Measurements from ENCODE around the gene UQCC2. TPM values are rescaled to one million over a fixed set of nuclear protein-coding genes. Genes with fewer than 3 reads are reported as not detected.

The UQCC2 gene
- total RNA-seq, 1 experiment from 2014 or later: 71.2 TPM

DNA sequence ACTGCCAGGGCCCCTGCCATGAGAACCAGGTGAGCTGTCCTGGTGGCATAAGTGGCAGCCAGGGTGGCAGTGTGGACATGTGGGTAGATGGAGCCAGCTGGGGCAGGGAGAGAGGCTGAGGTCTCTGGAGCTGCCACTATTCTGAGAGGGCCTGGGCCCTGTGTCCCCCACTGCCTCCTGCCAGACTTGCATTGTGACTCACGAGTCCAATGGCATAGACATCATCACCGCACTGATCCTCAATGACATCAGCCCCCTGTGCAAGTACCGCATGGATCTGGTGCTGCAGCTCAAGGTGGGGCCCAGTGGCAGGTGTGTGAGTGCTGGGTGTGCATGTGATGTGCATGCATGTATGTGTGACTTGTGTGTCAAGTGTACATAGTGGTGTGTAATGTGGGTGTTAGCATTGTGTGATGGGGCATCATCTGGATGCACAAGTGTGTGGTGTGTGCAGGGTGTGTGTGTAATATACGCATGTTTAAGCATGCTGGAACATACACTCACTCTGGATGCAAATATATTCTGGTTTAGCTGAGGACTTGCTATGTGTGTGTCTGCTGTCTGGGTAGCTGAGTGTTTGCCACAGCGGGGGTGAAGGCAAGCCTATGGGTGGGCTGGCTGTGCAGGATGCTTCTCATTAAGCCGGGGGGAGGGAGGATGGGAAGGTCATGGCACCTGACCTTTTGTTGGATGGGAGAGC is 25.1 kb downstream of the UQCC2 start:
- no peaks in the 10 kb centered on the region for H3K9me2 ChIP-seq (ENCODE audit: insufficient read depth)
- no TSS peak for BruUV-seq (replicated peaks)
- H4K20me1 ChIP-seq (ENCODE audit: insufficient read depth): 0 out of 2 replicates have a peak, but pooled peaks cover 6% of the 10 kb centered on the region
- no peaks in the 10 kb centered on the region for H3K79me2 ChIP-seq (ENCODE audit: low read depth)
- H3F3A ChIP-seq (ENCODE audit: insufficient read depth, low read depth): peaks cover under 1% of the 10 kb centered on the region; the same call in 1 of the 2 replicates
- TF ChIP-seq CTCF (conservative IDR thresholded peaks at IDR 0.05): no peak
- no peak for TF ChIP-seq EZH2 (IDR thresholded peaks at IDR 0.05; ENCODE audit: low read depth)
- H3K4me1 ChIP-seq (replicated peaks; ENCODE audit: insufficient read depth): no peaks in the 10 kb centered on the region
- H3K4me3 ChIP-seq: no peak overlapping the region
- no peaks in the 10 kb centered on the region for H3K27me3 ChIP-seq (ENCODE audit: insufficient read depth, low read depth)
- DNase-seq: no peak
- ChIA-PET CTCF (no interaction called here), POLR2A (ENCODE audit: unreplicated experiment) (no interaction called here)
- no peak overlapping the region for H2AFZ ChIP-seq
- H3K27ac ChIP-seq: no peak overlapping the region
- intact Hi-C loops (cut with micrococcal nuclease; ENCODE audit: unreplicated experiment): no loop called here
- peaks cover 18% of the 10 kb centered on the region for H3K36me3 ChIP-seq (ENCODE audit: low read depth)
- no peaks in the 10 kb centered on the region for H3K9me3 ChIP-seq (ENCODE audit: insufficient read depth, low read depth)
- no peak overlapping the region for H3K4me2 ChIP-seq

- H2AFZ ChIP-seq: no peak overlapping the region
- 0 out of 2 replicates have a peak, but pooled peaks cover 4% of the 10 kb centered on the region for H4K20me1 ChIP-seq (ENCODE audit: insufficient read depth)
- BruUV-seq (replicated peaks): no TSS peak
- H3K27me3 ChIP-seq (ENCODE audit: insufficient read depth, low read depth): no peaks in the 10 kb centered on the region
- H3K27ac ChIP-seq: no peak overlapping the region
- H3K4me2 ChIP-seq: no peak overlapping the region
- ChIA-PET POLR2A (ENCODE audit: unreplicated experiment) (no interaction called here), CTCF (no interaction called here)
- intact Hi-C loops (cut with micrococcal nuclease; ENCODE audit: unreplicated experiment): no loop called here
- H3K36me3 ChIP-seq (ENCODE audit: low read depth): peaks cover 11% of the 10 kb centered on the region
- H3K9me3 ChIP-seq (ENCODE audit: insufficient read depth, low read depth): no peaks in the 10 kb centered on the region
- TF ChIP-seq CTCF (conservative IDR thresholded peaks at IDR 0.05): no peak
- no peak overlapping the region for H3K4me3 ChIP-seq
- H3K9me2 ChIP-seq (ENCODE audit: insufficient read depth): no peaks in the 10 kb centered on the region
- no peak for DNase-seq
- no peaks in the 10 kb centered on the region for H3K79me2 ChIP-seq (ENCODE audit: low read depth)
- H3F3A ChIP-seq (ENCODE audit: insufficient read depth, low read depth): no peaks in the 10 kb centered on the region; the same call in 1 of the 2 replicates
- H3K4me1 ChIP-seq (replicated peaks; ENCODE audit: insufficient read depth): no peaks in the 10 kb centered on the region
These were observed 25.9 kb downstream of the UQCC2 start for GRCh38 chr6:33685411-33686224.

DNA sequence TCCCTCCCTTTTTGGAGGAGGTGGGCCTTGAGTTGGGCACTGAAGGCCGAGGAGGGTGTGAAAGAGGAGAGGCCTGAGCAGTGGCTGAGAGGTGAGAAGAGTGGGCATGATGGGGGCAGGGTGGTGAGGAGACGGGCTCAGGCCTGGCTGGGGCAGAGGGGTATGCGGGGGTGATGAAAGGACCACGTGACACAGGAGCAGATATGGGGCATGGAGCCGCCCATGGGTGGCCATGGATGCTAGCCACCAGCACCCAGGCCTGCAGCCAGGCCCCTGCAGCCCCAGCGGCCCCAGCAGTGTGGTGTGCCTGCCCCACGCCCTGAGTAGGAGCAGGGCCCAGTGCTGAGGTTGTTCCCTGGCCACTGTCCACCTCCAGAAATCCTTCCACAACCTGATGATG is 26.5 kb downstream of the UQCC2 start:
- Histone ChIP-seq H3K4me1 (replicated peaks; ENCODE audit: insufficient read depth) (no peaks in the 10 kb centered on the region), H3K9me2 (ENCODE audit: insufficient read depth) (no peaks in the 10 kb centered on the region), H3F3A (ENCODE audit: insufficient read depth, low read depth) (no peaks in the 10 kb centered on the region), H3K4me2 (no peak overlapping the region), H2AFZ (no peak overlapping the region), H3K27ac (no peak overlapping the region), H3K27me3 (ENCODE audit: insufficient read depth, low read depth) (no peaks in the 10 kb centered on the region), H3K36me3 (ENCODE audit: low read depth) (peaks cover 7% of the 10 kb centered on the region), H3K9me3 (ENCODE audit: insufficient read depth, low read depth) (no peaks in the 10 kb centered on the region), H3K4me3 (no peak overlapping the region), H3K79me2 (ENCODE audit: low read depth) (no peaks in the 10 kb centered on the region), H4K20me1 (ENCODE audit: insufficient read depth) (0 out of 2 replicates have a peak, but pooled peaks cover 4% of the 10 kb centered on the region)
- BruUV-seq (replicated peaks): no TSS peak
- DNase-seq: no peak
- ChIA-PET POLR2A (ENCODE audit: unreplicated experiment) (no interaction called here), CTCF (no interaction called here)
- TF ChIP-seq EZH2 (IDR thresholded peaks at IDR 0.05; ENCODE audit: low read depth) (no peak), CTCF (conservative IDR thresholded peaks at IDR 0.05) (no peak)
- intact Hi-C loops (cut with micrococcal nuclease; ENCODE audit: unreplicated experiment): no loop called here

Data from PC-9 (cell line).